ENCODE measurements around the gene RASSF5. TPM values are rescaled to one million over a fixed set of nuclear protein-coding genes. Genes with fewer than 3 reads are reported as not detected.

RASSF5 gene
- total and polyA plus RNA-seq, 10 of the 15 experiments (the other 5 are each of a cell fraction or from before 2014, with no cell fraction given): 14.0 to 89.6 (median 68.9) TPM

DNA sequence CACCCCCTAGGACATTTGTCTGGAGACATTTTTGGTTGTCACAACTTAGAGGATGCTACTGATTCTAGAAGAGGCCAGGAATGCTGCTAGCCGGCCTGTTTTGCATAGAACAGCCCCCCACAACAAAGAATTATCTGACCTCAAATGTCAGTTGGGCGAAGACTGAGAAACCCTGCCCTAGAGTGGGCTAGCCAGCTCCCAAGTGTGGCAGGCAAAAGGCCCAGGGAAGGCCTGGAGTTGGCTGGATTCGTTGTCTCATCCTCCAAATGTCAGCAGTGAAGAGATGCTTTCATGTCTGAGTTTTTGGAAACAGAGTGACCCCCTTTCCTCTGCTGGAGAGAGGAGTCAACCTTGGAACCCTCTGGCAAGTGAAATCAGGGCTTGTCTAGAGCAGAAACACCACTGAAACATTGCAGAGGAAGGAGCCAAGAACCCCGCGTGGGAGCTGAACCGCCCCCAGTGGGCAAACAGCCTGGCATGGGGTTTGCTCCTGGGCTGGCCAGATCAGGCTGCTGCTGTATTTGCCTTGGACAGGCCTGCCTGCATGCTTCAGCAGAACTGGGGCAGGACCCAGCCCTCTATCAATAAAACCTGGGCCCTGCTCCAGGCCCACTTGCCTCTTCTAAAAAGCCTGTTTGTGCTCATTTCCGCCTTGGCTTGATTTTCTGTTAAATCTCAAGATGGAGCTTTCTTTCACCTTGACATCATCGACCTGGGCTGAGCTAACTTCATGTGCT is 32.9 kb downstream of the RASSF5 start:
- no peak overlapping the region for H3K9ac ChIP-seq (ENCODE audit: control insufficient read depth, insufficient read depth, low read length)
- H3K36me3 ChIP-seq (ENCODE audit: control insufficient read depth in 2 of 2, insufficient read depth in 2 of 2, low read length in 1 of 2): no peaks in the 10 kb centered on the region
- no TSS peak for BruUV-seq (replicated peaks)
- no peak overlapping the region for H2AFZ ChIP-seq (ENCODE audit: control insufficient read depth, low read depth, low read length)
- no peak overlapping the region for H3K27ac ChIP-seq (ENCODE audit: control insufficient read depth, insufficient read depth)
- CTCF ChIA-PET: interaction anchor here (0.6 to 9.4 kb wide), 10 partner anchors 12 to 441 kb away, joined by 3 to 440 read pairs (median 4); no protein-coding TSS in a partner anchor
- POLR2A ChIA-PET: no interaction called here
- H3K4me3 ChIP-seq: no peak overlapping the region
- SMC1A ChIA-PET (ENCODE audit: uncharacterized antibody, unreplicated experiment): interaction anchor here (0.6 to 10.8 kb wide), 6 partner anchors 15 to 93 kb away, joined by 3 to 311 read pairs (median 4); no protein-coding TSS in a partner anchor
- no peak overlapping the region for H3K4me2 ChIP-seq (ENCODE audit: control insufficient read depth, insufficient read depth)
- WGBS (ENCODE audit: insufficient coverage, insufficient replicate concordance, low lambda C conversion rate, missing lambda C conversion rate): 64% methylated on average over 8 of the region's 8 CpGs
- in situ Hi-C loops (cut with MboI): no loop called here
- RAD21 ChIA-PET (ENCODE audit: unreplicated experiment): interaction anchor here (1.0 to 1.5 kb wide), 3 partner anchors 15 to 69 kb away, joined by 3 to 6 read pairs (median 3); partner anchors contain the start of gene IKBKE
- no peaks in the 10 kb centered on the region for H3K79me2 ChIP-seq (ENCODE audit: control insufficient read depth, insufficient read depth, low read length)
- no peaks in the 10 kb centered on the region for H4K20me1 ChIP-seq (ENCODE audit: control insufficient read depth, insufficient read depth)
- intact Hi-C loops (cut with micrococcal nuclease; ENCODE audit: unreplicated experiment): no loop called here
- no peak for FAIRE-seq
- no peaks in the 10 kb centered on the region for H3K9me3 ChIP-seq (replicated peaks; ENCODE audit: control insufficient read depth, insufficient read depth, low read length)
- H3K27me3 ChIP-seq (replicated peaks in 1 of 2; ENCODE audit: control insufficient read depth in 2 of 2, insufficient read depth in 2 of 2, low read length in 1 of 2): no peaks in the 10 kb centered on the region
- TF ChIP-seq, protein P1, sequence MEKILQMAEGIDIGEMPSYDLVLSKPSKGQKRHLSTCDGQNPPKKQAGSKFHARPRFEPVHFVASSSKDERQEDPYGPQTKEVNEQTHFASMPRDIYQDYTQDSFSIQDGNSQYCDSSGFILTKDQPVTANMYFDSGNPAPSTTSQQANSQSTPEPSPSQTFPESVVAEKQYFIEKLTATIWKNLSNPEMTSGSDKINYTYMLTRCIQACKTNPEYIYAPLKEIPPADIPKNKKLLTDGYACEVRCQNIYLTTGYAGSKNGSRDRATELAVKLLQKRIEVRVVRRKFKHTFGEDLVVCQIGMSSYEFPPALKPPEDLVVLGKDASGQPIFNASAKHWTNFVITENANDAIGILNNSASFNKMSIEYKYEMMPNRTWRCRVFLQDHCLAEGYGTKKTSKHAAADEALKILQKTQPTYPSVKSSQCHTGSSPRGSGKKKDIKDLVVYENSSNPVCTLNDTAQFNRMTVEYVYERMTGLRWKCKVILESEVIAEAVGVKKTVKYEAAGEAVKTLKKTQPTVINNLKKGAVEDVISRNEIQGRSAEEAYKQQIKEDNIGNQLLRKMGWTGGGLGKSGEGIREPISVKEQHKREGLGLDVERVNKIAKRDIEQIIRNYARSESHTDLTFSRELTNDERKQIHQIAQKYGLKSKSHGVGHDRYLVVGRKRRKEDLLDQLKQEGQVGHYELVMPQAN (conservative IDR thresholded peaks at IDR 0.05): no peak
- TF ChIP-seq CBX3 (IDR thresholded peaks at IDR 0.05; ENCODE audit: borderline replicate concordance, low read depth) (no peak), RBBP5 (conservative IDR thresholded peaks at IDR 0.05) (no peak), TCF7 (IDR thresholded peaks at IDR 0.05; ENCODE audit: borderline replicate concordance) (no peak), MEF2B (IDR thresholded peaks at IDR 0.05; ENCODE audit: partially characterized antibody, poor library complexity, severe bottlenecking) (no peak), TAF1 (IDR thresholded peaks at IDR 0.05; ENCODE audit: borderline replicate concordance, low read depth, low read length) (no peak), RAD21 (IDR thresholded peaks at IDR 0.05; ENCODE audit: insufficient read depth, low read depth, low read length) (no peak), ZSCAN29 (IDR thresholded peaks at IDR 0.05) (no peak), SREBF2 (IDR thresholded peaks at IDR 0.05; ENCODE audit: low read length) (no peak)
- TF ChIP-seq, protein P2, sequence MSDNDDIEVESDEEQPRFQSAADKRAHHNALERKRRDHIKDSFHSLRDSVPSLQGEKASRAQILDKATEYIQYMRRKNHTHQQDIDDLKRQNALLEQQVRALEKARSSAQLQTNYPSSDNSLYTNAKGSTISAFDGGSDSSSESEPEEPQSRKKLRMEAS (IDR thresholded peaks at IDR 0.05; ENCODE audit: low read depth, low read length): no peak
- no peaks in the 10 kb centered on the region; the same call in 1 of the 2 replicates for H3K4me1 ChIP-seq (ENCODE audit: control insufficient read depth, insufficient read depth, low read length)
- ATAC-seq: no peak
- no peak for DNase-seq (ENCODE audit: low read depth, low spot score)
